ENCODE results near the gene QRSL1. TPM values are rescaled to one million over a fixed set of nuclear protein-coding genes. Genes with fewer than 3 reads are reported as not detected.

QRSL1 gene
- total RNA-seq, 1 donor from 2014 or later: 22.0 TPM

- intact Hi-C loops (cut with DNase I): no loop called here
- ATAC-seq (no peak), DNase-seq (ENCODE audit: missing footprints) (no peak)
Measured at GRCh38 chr6:106710580-106710979, 81.2 kb downstream of the QRSL1 start.

GRCh38 chr6:106714281-106714680 lies 84.9 kb downstream of the QRSL1 start:
- ATAC-seq: no peak
- intact Hi-C loops (cut with DNase I): no loop called here
- no peak for DNase-seq (ENCODE audit: missing footprints)

GRCh38 chr6:106715922-106716321 lies 86.5 kb downstream of the QRSL1 start:
- intact Hi-C loops (cut with DNase I): no loop called here
- no peak for ATAC-seq
- no peak for DNase-seq (ENCODE audit: missing footprints)

- intact Hi-C loops (cut with DNase I): no loop called here
- ATAC-seq: no peak
- DNase-seq (ENCODE audit: missing footprints): no peak
Measured at GRCh38 chr6:106716966-106717365, 87.6 kb downstream of the QRSL1 start.

Other genes starting within 250 kb of the QRSL1 start
- gene RTN4IP1, start 80 bp upstream of the QRSL1 start, total RNA-seq: 17.0 TPM

All from Right ventricle myocardium inferior (tissue), 1 donor.